ENCODE data around the gene MAML2.

Gene MAML2

GRCh38 chr11:96316869-96317268 is 26.1 kb downstream of the MAML2 start:
- DNase-seq: no peak

GRCh38 chr11:96315476-96315875 is 27.5 kb downstream of the MAML2 start:
- DNase-seq: no peak

GRCh38 chr11:96314326-96315020 is 28.5 kb downstream of the MAML2 start:
- no peak for DNase-seq

GRCh38 chr11:96313163-96313562 is 29.8 kb downstream of the MAML2 start:
- DNase-seq: no peak

GRCh38 chr11:96311120-96311568 is 31.9 kb downstream of the MAML2 start:
- no peak for DNase-seq

GRCh38 chr11:96310236-96310635 is 32.8 kb downstream of the MAML2 start:
- DNase-seq: no peak

- no peak for DNase-seq
These were observed 33.4 kb downstream of the MAML2 start for GRCh38 chr11:96309643-96310017.

GRCh38 chr11:96309016-96309642 is 33.9 kb downstream of the MAML2 start:
- DNase-seq: no peak

- DNase-seq: no peak
These were observed 35.2 kb downstream of the MAML2 start for GRCh38 chr11:96307776-96308140.

- no peak for DNase-seq
These were observed 35.8 kb downstream of the MAML2 start for GRCh38 chr11:96306933-96307775.

GRCh38 chr11:96306600-96306932 is 36.4 kb downstream of the MAML2 start:
- no peak for DNase-seq

- DNase-seq: no peak
These were observed 36.9 kb downstream of the MAML2 start for GRCh38 chr11:96306071-96306470.

GRCh38 chr11:96303980-96304379 is 39.0 kb downstream of the MAML2 start:
- no peak for DNase-seq

GRCh38 chr11:96303064-96303463 is 39.9 kb downstream of the MAML2 start:
- no peak for DNase-seq

GRCh38 chr11:96301818-96302217 is 41.2 kb downstream of the MAML2 start:
- DNase-seq: no peak

GRCh38 chr11:96299155-96299888 is 43.7 kb downstream of the MAML2 start:
- no peak for DNase-seq

- DNase-seq: no peak
These were observed 47.6 kb downstream of the MAML2 start for GRCh38 chr11:96295369-96295768.

GRCh38 chr11:96294289-96294688 is 48.7 kb downstream of the MAML2 start:
- no peak for DNase-seq

- no peak for DNase-seq
These were observed 49.4 kb downstream of the MAML2 start for GRCh38 chr11:96293598-96294021.

- no peak for DNase-seq
These were observed 49.9 kb downstream of the MAML2 start for GRCh38 chr11:96293109-96293508.

GRCh38 chr11:96292291-96293010 is 50.5 kb downstream of the MAML2 start:
- no peak for DNase-seq

- DNase-seq: no peak
These were observed 52.4 kb downstream of the MAML2 start for GRCh38 chr11:96290631-96291030.

- no peak for DNase-seq
These were observed 53.0 kb downstream of the MAML2 start for GRCh38 chr11:96290031-96290430.
